ENCODE data around the gene ATP5MC2.

DNA sequence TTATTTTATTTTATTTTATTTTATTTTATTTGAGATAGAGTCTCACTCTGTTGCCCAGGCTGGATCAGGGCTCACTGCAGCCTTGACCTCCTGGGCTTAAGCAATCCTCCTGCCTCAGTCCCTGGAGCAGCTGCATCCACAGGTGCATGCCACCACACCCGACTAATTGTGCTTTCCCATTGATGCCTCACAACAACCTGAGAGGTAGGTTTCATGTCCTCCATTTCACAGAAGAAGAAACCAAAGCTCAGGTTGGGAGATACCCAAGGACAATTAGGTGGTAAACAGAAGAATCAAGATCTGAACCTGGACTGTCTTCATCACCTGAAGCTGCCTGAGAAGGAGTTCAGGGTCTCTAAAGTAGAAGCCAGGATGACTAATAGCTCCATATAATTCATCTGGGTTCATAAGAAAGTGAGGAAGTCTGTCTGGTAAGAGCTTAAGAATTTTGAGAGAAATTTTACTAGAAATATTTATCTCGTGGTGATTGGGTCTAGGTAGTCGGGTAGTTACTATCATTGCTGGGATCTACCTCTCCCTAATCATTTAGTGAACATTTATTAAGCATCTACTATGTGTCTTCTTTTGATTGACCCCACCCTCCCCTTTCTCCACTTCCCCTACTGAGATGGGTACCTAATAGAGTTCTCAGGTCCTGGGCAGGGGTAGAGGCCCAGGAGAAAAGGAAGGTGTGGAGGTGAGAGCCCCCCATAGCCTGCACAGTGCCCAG is 23.2 kb upstream of the ATP5MC2 start:
- TF ChIP-seq, protein P1, sequence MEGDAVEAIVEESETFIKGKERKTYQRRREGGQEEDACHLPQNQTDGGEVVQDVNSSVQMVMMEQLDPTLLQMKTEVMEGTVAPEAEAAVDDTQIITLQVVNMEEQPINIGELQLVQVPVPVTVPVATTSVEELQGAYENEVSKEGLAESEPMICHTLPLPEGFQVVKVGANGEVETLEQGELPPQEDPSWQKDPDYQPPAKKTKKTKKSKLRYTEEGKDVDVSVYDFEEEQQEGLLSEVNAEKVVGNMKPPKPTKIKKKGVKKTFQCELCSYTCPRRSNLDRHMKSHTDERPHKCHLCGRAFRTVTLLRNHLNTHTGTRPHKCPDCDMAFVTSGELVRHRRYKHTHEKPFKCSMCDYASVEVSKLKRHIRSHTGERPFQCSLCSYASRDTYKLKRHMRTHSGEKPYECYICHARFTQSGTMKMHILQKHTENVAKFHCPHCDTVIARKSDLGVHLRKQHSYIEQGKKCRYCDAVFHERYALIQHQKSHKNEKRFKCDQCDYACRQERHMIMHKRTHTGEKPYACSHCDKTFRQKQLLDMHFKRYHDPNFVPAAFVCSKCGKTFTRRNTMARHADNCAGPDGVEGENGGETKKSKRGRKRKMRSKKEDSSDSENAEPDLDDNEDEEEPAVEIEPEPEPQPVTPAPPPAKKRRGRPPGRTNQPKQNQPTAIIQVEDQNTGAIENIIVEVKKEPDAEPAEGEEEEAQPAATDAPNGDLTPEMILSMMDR (IDR thresholded peaks at IDR 0.05): no peak
- no peak for TF ChIP-seq ZFX (IDR thresholded peaks at IDR 0.05; ENCODE audit: borderline replicate concordance)
